ENCODE measurements around the gene FHIT.
"Not testable (repeated sequence)": the region's sequence is repeated elsewhere in the genome, so short reads cannot be mapped to it uniquely, and the experiment has no call there.

The FHIT gene

GRCh38 chr3:61227799-61228198 is 23.5 kb downstream of the FHIT start:
- no peak for DNase-seq (ENCODE audit: low read depth in 3 of 3, low spot score in 1 of 3)

- no peak for DNase-seq (ENCODE audit: low read depth in 3 of 3, low spot score in 1 of 3)
Observed at GRCh38 chr3:61226166-61226686, 25.0 kb downstream of the FHIT start.

GRCh38 chr3:61224823-61225222 is 26.4 kb downstream of the FHIT start:
- no peak for DNase-seq (ENCODE audit: low read depth in 3 of 3, low spot score in 1 of 3)

- no peak for DNase-seq (ENCODE audit: low read depth in 3 of 3, low spot score in 1 of 3)
Observed at GRCh38 chr3:61223451-61223850, 27.8 kb downstream of the FHIT start.

GRCh38 chr3:61222467-61222866 is 28.8 kb downstream of the FHIT start:
- no peak for DNase-seq (ENCODE audit: low read depth in 3 of 3, low spot score in 1 of 3)

- no peak for DNase-seq (ENCODE audit: low read depth in 3 of 3, low spot score in 1 of 3)
Observed at GRCh38 chr3:61221759-61222362, 29.4 kb downstream of the FHIT start.

- DNase-seq (ENCODE audit: low read depth in 3 of 3, low spot score in 1 of 3): no peak
Observed at GRCh38 chr3:61218504-61218903, 32.7 kb downstream of the FHIT start.

- not testable (repeated sequence) for DNase-seq (ENCODE audit: low read depth in 3 of 3, low spot score in 1 of 3)
Observed at GRCh38 chr3:61216171-61216570, 35.1 kb downstream of the FHIT start.

GRCh38 chr3:61202086-61202485 is 49.2 kb downstream of the FHIT start:
- DNase-seq (ENCODE audit: low read depth in 3 of 3, low spot score in 1 of 3): no peak

GRCh38 chr3:61201071-61201470 is 50.2 kb downstream of the FHIT start:
- DNase-seq (ENCODE audit: low read depth in 3 of 3, low spot score in 1 of 3): no peak

- DNase-seq (ENCODE audit: low read depth in 3 of 3, low spot score in 1 of 3): no peak
Observed at GRCh38 chr3:61200270-61200669, 51.0 kb downstream of the FHIT start.

- DNase-seq (ENCODE audit: low read depth in 3 of 3, low spot score in 1 of 3): no peak
Observed at GRCh38 chr3:61199843-61200242, 51.4 kb downstream of the FHIT start.

- DNase-seq (ENCODE audit: low read depth in 3 of 3, low spot score in 1 of 3): no peak
Observed at GRCh38 chr3:61194892-61195538, 56.2 kb downstream of the FHIT start.

- no peak for DNase-seq (ENCODE audit: low read depth in 3 of 3, low spot score in 1 of 3)
Observed at GRCh38 chr3:61192222-61192621, 59.0 kb downstream of the FHIT start.

GRCh38 chr3:61190205-61190604 is 61.0 kb downstream of the FHIT start:
- DNase-seq (ENCODE audit: low read depth in 3 of 3, low spot score in 1 of 3): not testable (repeated sequence)

GRCh38 chr3:61186030-61186429 is 65.2 kb downstream of the FHIT start:
- no peak for DNase-seq (ENCODE audit: low read depth in 3 of 3, low spot score in 1 of 3)

GRCh38 chr3:61184956-61185355 is 66.3 kb downstream of the FHIT start:
- DNase-seq (ENCODE audit: low read depth in 3 of 3, low spot score in 1 of 3): no peak

GRCh38 chr3:61182662-61183061 is 68.6 kb downstream of the FHIT start:
- no peak for DNase-seq (ENCODE audit: low read depth in 3 of 3, low spot score in 1 of 3)

GRCh38 chr3:61181874-61182273 is 69.4 kb downstream of the FHIT start:
- DNase-seq (ENCODE audit: low read depth in 3 of 3, low spot score in 1 of 3): no peak

GRCh38 chr3:61180206-61180605 is 71.0 kb downstream of the FHIT start:
- DNase-seq (ENCODE audit: low read depth in 3 of 3, low spot score in 1 of 3): no peak

- DNase-seq (ENCODE audit: low read depth in 3 of 3, low spot score in 1 of 3): no peak
Observed at GRCh38 chr3:61178167-61178566, 73.1 kb downstream of the FHIT start.

- DNase-seq (ENCODE audit: low read depth in 3 of 3, low spot score in 1 of 3): no peak
Observed at GRCh38 chr3:61177450-61177849, 73.8 kb downstream of the FHIT start.

GRCh38 chr3:61173676-61174075 is 77.6 kb downstream of the FHIT start:
- no peak for DNase-seq (ENCODE audit: low read depth in 3 of 3, low spot score in 1 of 3)
